Activated T-helper 17 cell treated with anti-CD3 and anti-CD28 coated beads, Interleukin-2, amount 50 U/mL, for 72 hours (primary cell): Measurements from ENCODE around the gene ZNF800. TPM values are rescaled to one million over a fixed set of nuclear protein-coding genes. Genes with fewer than 3 reads are reported as not detected.
"Not testable (repeated sequence)": the region's sequence is repeated elsewhere in the genome, so short reads cannot be mapped to it uniquely, and the experiment has no call there.

Source experiments
- ATAC-seq: fragments of 150-1000 bp; cut with Tn5 transposase; replicated peaks from 2 replicates; pipeline ENCODE4 v1.10.0; 2021; ENCODE audit warnings: mild to moderate bottlenecking, moderate library complexity
- H3K27ac Mint-ChIP-seq: one replicate; pipeline ENCODE4 v1.8.0; 2022; ENCODE audit warnings: mixed read lengths
- H3K27me3 Mint-ChIP-seq: one replicate; pipeline ENCODE4 v1.8.0; 2022; ENCODE audit warnings: mixed read lengths
- H3K36me3 Mint-ChIP-seq: one replicate; pipeline ENCODE4 v1.8.0; 2022; ENCODE audit warnings: low read depth, mild to moderate bottlenecking, mixed read lengths
- H3K4me1 Mint-ChIP-seq: one replicate; pipeline ENCODE4 v1.8.0; 2022; ENCODE audit warnings: mixed read lengths
- H3K4me3 Mint-ChIP-seq: one replicate; pipeline ENCODE4 v1.8.0; 2022; ENCODE audit warnings: mild to moderate bottlenecking, mixed read lengths
- H3K9me3 Mint-ChIP-seq: one replicate; pipeline ENCODE4 v1.8.0; 2022; ENCODE audit warnings: mixed read lengths
- total RNA-seq, 2 donors: library from RNA; stranded (reverse); gene quantifications; one replicate each; pipeline ENCODE4 v1.2.3, GENCODE V29; 2022

The ZNF800 gene
- total RNA-seq, 2 donors from 2014 or later, result 34.8 to 37.1 TPM

DNA sequence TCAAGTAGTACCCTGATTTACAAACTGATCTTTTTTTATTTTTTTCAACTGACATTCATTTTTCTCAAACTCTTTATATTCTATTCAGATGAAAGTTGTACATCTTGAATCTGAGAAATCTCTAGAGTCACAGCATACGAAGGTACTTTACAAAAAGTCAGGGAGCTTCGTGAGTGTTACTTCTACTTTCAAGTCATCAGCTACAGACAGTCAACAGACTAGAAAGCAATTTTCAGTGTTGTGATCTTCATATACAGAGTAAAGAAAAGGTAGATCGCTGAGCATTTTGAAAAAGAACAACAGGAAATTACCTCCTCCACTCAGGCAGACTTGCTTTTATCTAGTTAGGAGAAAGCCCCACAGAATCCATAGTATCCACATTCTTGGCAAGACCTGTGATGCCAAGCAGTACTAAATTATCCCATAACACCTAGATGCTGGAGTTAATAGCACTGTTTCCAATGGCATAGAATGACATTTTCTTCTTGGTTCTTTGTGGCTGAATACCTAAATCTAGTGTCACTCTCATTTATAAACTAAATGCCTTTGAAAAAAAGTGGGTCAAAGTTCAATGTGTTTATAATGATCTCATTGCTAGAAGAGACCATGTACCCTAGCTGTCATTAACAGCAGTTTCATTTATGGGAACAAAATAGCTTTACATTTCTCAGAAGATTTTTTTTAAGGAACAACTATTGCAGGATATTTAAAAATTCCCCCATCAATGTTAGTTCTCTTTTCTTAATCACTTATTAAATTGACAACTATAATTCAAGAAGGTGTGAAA is 12.0 kb upstream of the ZNF800 start:
- Mint-ChIP-seq H3K4me1 (peaks cover 10% of the 10 kb centered on the region), H3K27me3 (peaks cover 5% of the 10 kb centered on the region), H3K36me3 (no peaks in the 10 kb centered on the region), H3K9me3 (no peaks in the 10 kb centered on the region), H3K27ac (peak overlapping the region; percentile 58), H3K4me3 (peak overlapping the region; percentile 32)
- ATAC-seq, result peak; percentile 84

DNA sequence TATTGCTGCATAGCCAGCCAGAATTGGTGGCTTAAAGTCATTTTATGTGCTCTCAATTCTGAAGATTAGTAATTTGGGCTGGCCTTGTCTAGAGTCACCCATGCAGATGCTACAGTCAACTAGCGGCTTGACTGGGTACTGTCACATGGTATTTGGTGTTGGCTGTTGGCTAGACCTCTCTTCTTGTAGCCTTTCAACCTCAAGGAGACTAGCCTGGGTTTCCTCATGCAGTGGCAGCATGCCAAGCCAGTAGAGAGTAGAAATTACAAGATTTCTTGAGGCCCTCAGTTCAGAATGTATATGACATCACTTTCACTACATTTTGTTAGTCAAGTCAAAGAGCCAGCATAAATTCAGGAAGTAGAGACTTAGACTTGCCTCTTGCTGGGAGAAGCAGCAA is 3.7 kb upstream of the ZNF800 start:
- H3K4me3 Mint-ChIP-seq, result no peak overlapping the region
- H3K27me3 Mint-ChIP-seq, result no peaks in the 10 kb centered on the region
- peaks cover 7% of the 10 kb centered on the region for H3K36me3 Mint-ChIP-seq
- no peak overlapping the region for H3K27ac Mint-ChIP-seq
- H3K9me3 Mint-ChIP-seq, result no peaks in the 10 kb centered on the region
- H3K4me1 Mint-ChIP-seq, result peaks cover 23% of the 10 kb centered on the region
- ATAC-seq, result peak; percentile 30

DNA sequence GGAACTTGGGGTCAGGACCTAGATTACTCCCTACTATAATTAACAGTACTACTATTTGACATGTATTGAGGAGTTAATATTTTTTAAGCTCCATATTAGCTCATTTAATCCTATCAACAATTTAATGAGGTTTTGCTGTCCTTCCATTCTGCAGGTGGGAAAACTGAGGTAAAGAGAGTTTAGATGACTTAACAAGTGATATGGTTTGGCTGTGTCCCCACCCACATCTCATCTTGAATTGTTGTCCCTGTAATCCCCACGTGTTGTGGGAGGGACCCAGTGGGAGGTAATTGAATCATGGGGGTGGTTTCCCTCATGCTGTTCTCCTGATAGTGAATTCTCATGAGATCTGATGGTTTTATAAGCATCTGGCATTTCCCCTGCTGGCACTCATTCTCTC is 2.6 kb upstream of the ZNF800 start:
- peaks cover 32% of the 10 kb centered on the region for H3K4me1 Mint-ChIP-seq
- peaks cover 18% of the 10 kb centered on the region for H3K36me3 Mint-ChIP-seq
- not testable (repeated sequence) for ATAC-seq, H3K9me3 Mint-ChIP-seq, H3K27me3 Mint-ChIP-seq
- H3K4me3 Mint-ChIP-seq, result peak overlapping the region; percentile 10
- peak overlapping the region; percentile 31 for H3K27ac Mint-ChIP-seq

DNA sequence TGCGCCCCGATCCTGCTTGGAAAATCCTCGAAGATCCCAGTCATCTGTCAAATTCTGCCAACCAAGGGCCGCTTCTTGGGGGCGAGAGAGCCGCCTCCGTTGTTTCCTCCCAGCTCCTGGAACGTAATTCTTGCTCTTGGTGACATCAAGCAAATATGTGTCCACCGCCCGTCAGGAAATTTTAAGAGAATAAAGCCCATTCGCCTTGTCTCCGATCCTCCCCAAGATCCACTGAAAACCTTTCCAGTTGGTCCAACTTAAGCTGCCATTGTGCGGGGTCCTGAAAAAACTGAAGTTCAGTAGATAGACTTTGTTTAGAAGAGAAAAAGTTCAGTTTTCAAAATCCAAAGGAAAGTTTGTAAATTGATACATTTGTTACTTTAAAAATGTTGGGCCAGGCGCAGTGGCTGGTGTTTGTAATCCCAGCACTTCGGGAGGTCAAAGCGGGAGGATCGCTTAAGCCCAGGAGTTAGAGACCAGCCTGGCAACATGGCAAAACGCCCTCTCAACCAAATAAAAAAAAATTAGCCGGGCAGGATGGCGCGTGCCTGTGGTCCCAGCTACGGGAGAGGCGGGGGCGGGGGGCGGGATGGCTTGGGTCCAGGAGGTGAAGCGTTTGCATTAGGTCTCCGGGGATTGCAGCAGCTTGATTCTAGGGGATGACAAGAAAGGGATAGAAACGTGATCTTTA is 1.0 kb upstream of the ZNF800 start:
- H3K4me1 Mint-ChIP-seq, result peaks cover 48% of the 10 kb centered on the region
- H3K36me3 Mint-ChIP-seq, result peaks cover 33% of the 10 kb centered on the region
- H3K4me3 Mint-ChIP-seq, result peak overlapping the region; percentile 97
- no peaks in the 10 kb centered on the region for H3K9me3 Mint-ChIP-seq
- ATAC-seq, result no peak
- H3K27me3 Mint-ChIP-seq, result no peaks in the 10 kb centered on the region
- peak overlapping the region; percentile 87 for H3K27ac Mint-ChIP-seq

DNA sequence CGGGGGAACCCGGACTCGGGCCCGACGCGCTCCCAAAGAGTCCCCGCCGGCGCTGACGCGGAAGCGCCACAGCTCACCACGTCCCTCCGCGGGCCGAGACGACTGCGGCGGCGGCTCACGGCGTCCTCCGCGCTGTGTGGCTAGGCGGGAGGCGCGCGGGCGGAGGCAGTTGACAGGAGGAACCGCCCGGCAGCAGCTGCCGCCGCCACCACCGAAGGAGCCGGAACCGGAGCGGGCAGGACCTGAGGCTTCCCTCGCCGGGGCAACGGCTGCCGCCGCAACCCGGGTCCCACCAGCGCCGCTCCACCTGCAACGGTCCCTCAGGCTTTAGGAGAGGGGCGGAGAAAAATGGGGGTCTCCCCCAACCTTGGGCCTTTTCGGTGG is 334 bp downstream of the ZNF800 start:
- H3K27ac Mint-ChIP-seq, result peak overlapping the region; percentile 87
- ATAC-seq, result peak; percentile 55
- H3K4me1 Mint-ChIP-seq, result peaks cover 56% of the 10 kb centered on the region
- no peaks in the 10 kb centered on the region for H3K27me3 Mint-ChIP-seq
- peak overlapping the region; percentile 97 for H3K4me3 Mint-ChIP-seq
- H3K9me3 Mint-ChIP-seq, result no peaks in the 10 kb centered on the region
- peaks cover 47% of the 10 kb centered on the region for H3K36me3 Mint-ChIP-seq

DNA sequence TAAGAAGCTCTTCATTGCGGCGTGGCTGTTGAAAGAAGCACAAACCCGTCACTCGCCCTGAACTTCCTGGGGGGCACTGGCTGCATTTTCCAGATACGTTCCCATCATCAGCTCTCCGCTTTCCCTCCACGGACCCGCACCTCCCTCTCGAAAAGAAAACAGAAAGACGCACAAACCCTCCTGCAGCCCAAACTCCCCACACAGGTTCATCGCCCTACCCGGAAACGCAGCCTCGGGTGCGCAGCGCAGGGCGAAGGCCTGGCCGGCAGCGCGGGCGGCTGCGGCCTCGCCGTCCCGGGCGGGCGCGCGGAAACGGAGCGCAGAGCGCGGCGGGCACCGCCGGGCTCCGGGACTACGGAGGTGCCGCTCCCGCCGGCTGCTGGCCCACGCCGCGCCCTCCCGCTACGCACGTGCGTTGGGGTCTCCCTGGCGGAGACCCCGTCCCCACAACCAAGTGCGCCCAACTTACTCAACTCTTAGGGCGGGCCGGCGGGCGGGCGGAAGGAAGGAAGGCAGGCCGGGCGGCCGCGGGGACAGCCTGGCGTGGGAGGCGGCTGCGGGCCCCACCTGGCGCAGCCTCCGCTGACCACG is 822 bp downstream of the ZNF800 start:
- peak; percentile 42 for ATAC-seq
- Mint-ChIP-seq H3K4me3 (peak overlapping the region; percentile 97), H3K9me3 (no peaks in the 10 kb centered on the region), H3K36me3 (peaks cover 51% of the 10 kb centered on the region), H3K27ac (peak overlapping the region; percentile 95), H3K27me3 (no peaks in the 10 kb centered on the region), H3K4me1 (peaks cover 56% of the 10 kb centered on the region)

DNA sequence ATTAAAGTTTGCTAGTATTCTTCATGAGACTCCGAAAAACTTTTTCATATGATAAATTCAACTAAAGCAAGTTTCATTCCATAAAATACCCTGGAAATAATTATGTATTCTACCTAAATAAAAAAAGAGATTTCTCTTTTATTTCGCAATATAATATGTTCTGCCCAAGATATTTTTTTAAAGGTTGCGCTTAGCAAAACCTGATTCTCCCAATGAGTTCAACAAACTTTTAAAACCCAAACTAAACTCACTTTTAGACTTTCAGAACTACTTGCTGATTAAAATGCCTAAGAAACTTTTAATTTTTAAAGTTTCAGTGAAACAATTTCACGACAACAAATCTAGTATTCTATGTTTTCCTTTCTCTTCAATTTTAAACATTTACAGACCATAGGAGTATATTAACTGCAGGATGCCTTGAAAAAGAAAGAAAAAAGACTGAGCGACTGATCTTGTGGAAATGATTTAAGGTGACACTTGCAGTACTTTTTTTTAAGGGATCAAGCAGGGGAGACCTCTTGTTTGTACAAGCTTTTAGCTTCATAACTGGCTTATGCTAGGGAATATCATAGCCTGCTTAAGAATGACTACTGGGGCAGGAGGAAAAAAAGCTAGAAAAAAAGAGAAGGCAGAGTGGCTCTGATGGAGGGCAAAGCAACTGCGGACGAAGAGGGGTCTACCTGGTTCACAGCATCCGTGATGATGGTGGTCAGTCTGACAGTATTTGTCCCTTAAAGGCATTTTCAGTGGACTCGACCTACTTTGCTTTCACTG is 1.5 kb downstream of the ZNF800 start:
- peaks cover 58% of the 10 kb centered on the region for H3K36me3 Mint-ChIP-seq

DNA sequence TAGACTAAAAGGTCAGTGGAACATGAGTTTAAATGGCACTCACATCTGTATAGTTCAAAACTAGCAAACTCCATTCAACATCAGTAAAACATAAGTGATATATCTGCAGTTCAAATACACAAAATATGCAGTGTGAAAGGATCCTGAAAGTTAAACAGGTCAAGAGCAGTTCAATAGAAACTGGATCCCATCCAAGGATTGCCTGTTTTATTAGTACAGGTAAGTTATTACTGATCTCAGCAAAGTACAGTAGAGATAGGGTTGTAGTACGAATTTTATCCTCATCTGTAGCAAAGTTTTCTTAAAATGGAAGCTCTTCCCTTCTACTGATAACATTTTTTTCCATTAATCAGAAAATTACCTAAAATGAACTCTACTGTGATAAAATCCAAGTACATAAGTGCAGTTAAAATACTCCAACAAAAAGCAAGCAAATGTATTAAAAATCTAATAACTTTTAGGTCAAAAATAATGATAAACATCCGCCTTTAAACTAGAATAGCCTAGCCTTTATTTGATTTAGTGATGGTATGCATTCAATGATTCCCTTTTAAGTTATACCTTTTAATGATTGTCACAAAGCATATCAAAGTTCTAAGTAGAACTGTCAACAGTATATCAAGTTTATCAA is 2.2 kb downstream of the ZNF800 start:
- Mint-ChIP-seq H3K36me3 (peaks cover 65% of the 10 kb centered on the region), H3K9me3 (no peaks in the 10 kb centered on the region), H3K4me1 (peaks cover 46% of the 10 kb centered on the region), H3K27ac (peak overlapping the region; percentile 95), H3K27me3 (no peaks in the 10 kb centered on the region), H3K4me3 (peak overlapping the region; percentile 97)
- no peak for ATAC-seq

More for the DNA sequence above, 1.5 kb downstream of the ZNF800 start:
- H3K4me1 Mint-ChIP-seq, result peaks cover 53% of the 10 kb centered on the region
- peak overlapping the region; percentile 97 for H3K4me3 Mint-ChIP-seq
- H3K9me3 Mint-ChIP-seq, result no peaks in the 10 kb centered on the region
- no peak for ATAC-seq
- H3K27me3 Mint-ChIP-seq, result no peaks in the 10 kb centered on the region
- peak overlapping the region; percentile 95 for H3K27ac Mint-ChIP-seq

DNA sequence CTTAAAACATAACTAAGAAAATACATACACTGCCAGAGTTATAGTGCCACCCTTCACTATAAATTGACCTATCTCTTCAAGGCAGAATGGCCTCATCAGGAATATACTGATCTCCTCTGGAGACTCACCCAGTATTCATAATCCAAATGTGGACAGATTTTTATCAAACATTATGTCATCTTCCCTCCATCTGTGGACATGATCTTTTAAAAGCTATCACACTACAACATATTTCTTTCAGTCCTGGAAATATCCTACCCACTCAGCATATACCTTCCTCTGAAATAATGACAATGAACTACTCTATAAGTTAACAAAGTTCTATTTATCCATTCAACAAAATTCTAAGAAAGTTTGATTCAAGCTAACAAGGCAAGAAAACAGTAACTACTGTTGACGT is 3.2 kb downstream of the ZNF800 start:
- Mint-ChIP-seq H3K4me3 (peak overlapping the region; percentile 97), H3K4me1 (peaks cover 42% of the 10 kb centered on the region), H3K27me3 (no peaks in the 10 kb centered on the region), H3K27ac (peak overlapping the region; percentile 95), H3K36me3 (peaks cover 73% of the 10 kb centered on the region), H3K9me3 (no peaks in the 10 kb centered on the region)
- ATAC-seq, result no peak

DNA sequence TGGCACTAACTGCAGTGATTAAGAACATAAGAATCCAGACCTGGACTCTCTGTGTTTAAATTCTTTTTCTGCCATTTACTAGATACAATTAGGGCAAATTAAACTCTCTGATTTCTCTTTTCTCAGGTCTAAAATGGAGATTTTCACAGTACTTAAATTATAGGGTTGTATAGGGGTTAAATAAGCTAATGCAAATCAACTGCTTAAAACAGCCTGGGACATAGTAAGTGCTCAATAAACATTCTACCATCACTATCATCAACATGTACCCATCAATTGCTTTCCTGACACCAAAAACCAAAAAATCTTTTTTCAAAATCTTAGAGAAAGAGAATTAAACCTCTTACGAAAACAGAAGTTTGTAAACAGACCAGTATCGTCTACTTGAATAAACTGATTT is 4.5 kb downstream of the ZNF800 start:
- H3K9me3 Mint-ChIP-seq, result no peaks in the 10 kb centered on the region
- no peak for ATAC-seq
- H3K4me3 Mint-ChIP-seq, result peak overlapping the region; percentile 97
- peak overlapping the region; percentile 15 for H3K27ac Mint-ChIP-seq
- peaks cover 42% of the 10 kb centered on the region for H3K4me1 Mint-ChIP-seq
- H3K27me3 Mint-ChIP-seq, result no peaks in the 10 kb centered on the region
- peaks cover 84% of the 10 kb centered on the region for H3K36me3 Mint-ChIP-seq

DNA sequence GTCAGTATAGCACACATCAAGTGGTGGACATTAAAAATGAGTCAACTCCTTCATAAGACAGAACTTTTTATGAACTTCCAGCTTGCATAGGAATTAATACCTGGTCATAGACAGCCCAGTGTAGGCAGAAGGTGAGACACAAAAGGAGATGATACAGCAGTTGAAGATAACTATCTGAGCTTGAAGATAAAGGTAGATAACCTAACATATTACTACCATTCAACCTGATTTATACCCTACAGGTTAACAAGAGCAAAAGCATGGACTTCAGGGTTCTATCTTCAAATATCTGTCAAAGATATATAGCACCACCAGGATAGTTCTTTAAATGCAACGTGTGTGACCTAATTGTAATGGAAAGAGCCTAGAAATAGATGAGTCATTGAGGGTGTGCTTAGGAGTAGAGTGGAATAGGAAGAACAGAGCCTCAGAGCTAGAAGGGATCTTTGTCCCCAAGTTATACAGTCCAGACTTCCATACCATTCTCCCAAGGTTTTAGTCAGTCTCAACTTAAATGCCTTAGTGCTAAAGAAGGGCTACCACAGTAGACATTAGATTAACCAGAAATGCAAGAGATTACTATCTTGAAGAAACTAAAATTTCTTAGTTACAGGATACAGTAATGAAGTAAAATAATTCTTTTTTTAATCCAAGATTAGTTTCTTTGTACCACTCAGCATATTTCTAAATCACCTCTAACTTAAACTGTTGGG is 9.2 kb downstream of the ZNF800 start:
- Mint-ChIP-seq H3K4me1 (peaks cover 41% of the 10 kb centered on the region), H3K36me3 (peaks cover 92% of the 10 kb centered on the region)

DNA sequence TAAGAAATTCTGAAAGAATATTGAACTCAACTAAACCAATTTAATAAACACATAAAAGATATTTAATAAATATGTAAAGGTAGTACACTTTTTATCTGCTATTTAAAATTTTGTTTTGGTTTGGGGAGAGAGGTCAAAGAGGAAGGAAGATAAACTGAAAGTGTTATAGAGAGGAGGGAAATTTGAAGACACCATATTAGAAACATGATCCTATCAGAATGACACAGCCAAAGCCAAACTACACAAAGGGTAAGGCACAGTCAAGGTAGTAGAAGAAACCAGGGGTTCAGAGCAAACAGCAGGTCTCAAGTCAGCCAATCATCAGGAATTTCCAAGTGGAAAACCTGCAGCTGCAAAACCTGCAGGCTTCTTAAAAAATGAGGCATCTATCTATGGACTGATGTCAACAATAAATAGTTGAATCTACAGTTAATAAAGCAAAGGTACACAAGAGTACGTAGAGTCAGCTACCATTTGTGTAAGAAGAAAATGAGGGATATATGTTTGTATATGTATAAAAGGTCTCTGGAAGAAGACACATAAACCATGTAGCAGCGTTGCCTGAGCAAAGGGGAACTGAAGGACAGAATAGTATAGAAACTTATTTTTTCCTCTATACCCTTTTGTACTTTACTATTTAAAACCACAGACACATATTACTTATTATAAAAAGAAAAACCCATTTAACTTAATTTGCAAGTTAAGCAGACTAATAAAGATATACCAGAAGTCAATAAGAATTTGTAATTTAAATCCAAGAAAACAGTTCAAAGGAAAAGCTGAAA is 10.0 kb downstream of the ZNF800 start:
- H3K9me3 Mint-ChIP-seq, result no peaks in the 10 kb centered on the region
- H3K27ac Mint-ChIP-seq, result peak overlapping the region; percentile 37
- H3K4me3 Mint-ChIP-seq, result peak overlapping the region; percentile 31
- ATAC-seq, result peak; percentile 53
- H3K36me3 Mint-ChIP-seq, result peaks cover 92% of the 10 kb centered on the region
- no peaks in the 10 kb centered on the region for H3K27me3 Mint-ChIP-seq
- H3K4me1 Mint-ChIP-seq, result peaks cover 42% of the 10 kb centered on the region

More for the DNA sequence above, 9.2 kb downstream of the ZNF800 start:
- peak; percentile 56 for ATAC-seq
- H3K27me3 Mint-ChIP-seq, result no peaks in the 10 kb centered on the region
- H3K4me3 Mint-ChIP-seq, result peak overlapping the region; percentile 25
- peak overlapping the region; percentile 37 for H3K27ac Mint-ChIP-seq
- no peaks in the 10 kb centered on the region for H3K9me3 Mint-ChIP-seq

DNA sequence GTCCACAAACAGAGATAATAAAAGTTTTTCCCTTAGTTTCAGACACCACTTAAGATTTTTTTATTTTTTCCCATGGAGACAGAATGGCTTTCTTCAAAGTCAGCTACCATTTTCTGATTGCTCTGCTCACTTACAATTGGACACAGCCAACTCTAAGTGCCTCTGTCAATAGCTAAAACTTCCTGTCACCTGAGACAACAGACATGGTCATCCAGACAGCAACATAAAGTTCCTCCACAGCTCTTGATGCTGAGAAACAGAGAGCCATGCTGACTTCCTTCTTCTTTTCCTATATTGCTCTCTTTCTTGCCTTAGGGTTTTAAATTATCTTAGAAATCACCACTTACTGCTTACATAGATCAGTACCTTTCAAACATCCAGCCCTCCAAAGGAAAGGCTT is 12.0 kb downstream of the ZNF800 start:
- peak overlapping the region; percentile 43 for H3K4me3 Mint-ChIP-seq
- no peak for ATAC-seq
- no peaks in the 10 kb centered on the region for H3K27me3 Mint-ChIP-seq
- peak overlapping the region; percentile 74 for H3K27ac Mint-ChIP-seq
- no peaks in the 10 kb centered on the region for H3K9me3 Mint-ChIP-seq
- H3K36me3 Mint-ChIP-seq, result peaks cover 93% of the 10 kb centered on the region
- H3K4me1 Mint-ChIP-seq, result peaks cover 51% of the 10 kb centered on the region
